IPS DF 6.9 (cell line): ENCODE results near the gene TAS2R60.
"Not testable (repeated sequence)": the region's sequence is repeated elsewhere in the genome, so short reads cannot be mapped to it uniquely, and the experiment has no call there.

Source experiments
- DNase-seq: peaks from one replicate; pipeline ENCODE4 v3.0.0-alpha.2; 2013; ENCODE audit warnings: low read depth, low spot score
- H3K27ac ChIP-seq: one replicate; pipeline ENCODE4 v1.5.1; 2013; ENCODE audit warnings: low read length, control low read depth
- H3K27me3 ChIP-seq: 2 replicates; pipeline ENCODE4 v1.6.1; 2013; ENCODE audit warnings: mild to moderate bottlenecking, low read length; ENCODE audit not compliant: control insufficient read depth, insufficient read depth
- H3K36me3 ChIP-seq: 2 replicates; pipeline ENCODE4 v1.6.1; 2013; ENCODE audit warnings: low read length; ENCODE audit not compliant: control insufficient read depth, insufficient read depth
- H3K4me1 ChIP-seq: 2 replicates; pipeline ENCODE4 v1.6.1; 2013; ENCODE audit warnings: low read length; ENCODE audit not compliant: control insufficient read depth, insufficient read depth
- H3K4me3 ChIP-seq: 2 replicates; pipeline ENCODE4 v1.5.1; 2013; ENCODE audit warnings: mild to moderate bottlenecking, low read length
- H3K9me3 ChIP-seq: 2 replicates; pipeline ENCODE4 v1.6.1; 2013; ENCODE audit warnings: low read length, inconsistent platforms; ENCODE audit not compliant: control insufficient read depth, insufficient read depth
- WGBS: extraction: QIAGEN DNeasy Blood & Tissue Kit; methylation state at CpG from one replicate; pipeline ENCODE4 v1.1.7; 2013; ENCODE audit warnings: mixed read lengths, missing lambda C conversion rate; ENCODE audit not compliant: insufficient read length, insufficient coverage; 5-methylcytosine and 5-hydroxymethylcytosine counted together

Gene TAS2R60

GRCh38 chr7:143477501-143478150 lies 34.4 kb downstream of the TAS2R60 start, which contains the start of gene TAS2R41:
TSS of gene TAS2R41 (plus strand) at chr7:143477873. CDS start at chr7:143477873, 0 bp downstream.
- no CpG with 5 or more reads among the region's 10 CpGs for WGBS
- no peaks in the 10 kb centered on the region for H3K9me3 ChIP-seq

GRCh38 chr7:143479055-143479766 lies 36.0 kb downstream of the TAS2R60 start:
- no CpG with 5 or more reads among the region's 10 CpGs for WGBS
- no peak for DNase-seq
- no peaks in the 10 kb centered on the region for H3K36me3 ChIP-seq
- H3K27ac ChIP-seq, result no peak overlapping the region
- no peaks in the 10 kb centered on the region for H3K27me3 ChIP-seq
- H3K9me3 ChIP-seq, result no peaks in the 10 kb centered on the region
- H3K4me3 ChIP-seq, result no peak overlapping the region
- no peaks in the 10 kb centered on the region for H3K4me1 ChIP-seq

More at GRCh38 chr7:143477501-143478150, 34.4 kb downstream of the TAS2R60 start, which contains the start of gene TAS2R41:
- DNase-seq, result no peak
- Histone ChIP-seq H3K36me3 (no peaks in the 10 kb centered on the region), H3K4me3 (no peak within 1 kb of the TSS), H3K27me3 (no peaks in the 10 kb centered on the region), H3K27ac (no peak within 1 kb of the TSS), H3K4me1 (no peaks in the 10 kb centered on the region)

GRCh38 chr7:143480501-143480900 lies 37.2 kb downstream of the TAS2R60 start:
- Histone ChIP-seq H3K9me3 (no peaks in the 10 kb centered on the region), H3K4me3 (no peak overlapping the region), H3K36me3 (no peaks in the 10 kb centered on the region), H3K4me1 (no peaks in the 10 kb centered on the region), H3K27ac (no peak overlapping the region), H3K27me3 (no peaks in the 10 kb centered on the region)
- DNase-seq, result no peak

- no CpG with 5 or more reads among the region's 3 CpGs for WGBS
- Histone ChIP-seq H3K9me3 (no peaks in the 10 kb centered on the region), H3K27me3 (no peaks in the 10 kb centered on the region), H3K4me1 (no peaks in the 10 kb centered on the region), H3K4me3 (no peak overlapping the region), H3K36me3 (0 out of 2 replicates have a peak, but pooled peaks cover 3% of the 10 kb centered on the region), H3K27ac (no peak overlapping the region)
- DNase-seq, result no peak
Measured at GRCh38 chr7:143484119-143484518, 40.9 kb downstream of the TAS2R60 start.

GRCh38 chr7:143485094-143485493 lies 41.8 kb downstream of the TAS2R60 start:
- Histone ChIP-seq H3K27me3 (no peaks in the 10 kb centered on the region), H3K4me1 (no peaks in the 10 kb centered on the region), H3K27ac (no peak overlapping the region), H3K9me3 (no peaks in the 10 kb centered on the region), H3K4me3 (no peak overlapping the region), H3K36me3 (0 out of 2 replicates have a peak, but pooled peaks cover 3% of the 10 kb centered on the region)
- no peak for DNase-seq

- no peak for DNase-seq
- no CpG with 5 or more reads among the region's 6 CpGs for WGBS
- Histone ChIP-seq H3K27me3 (no peaks in the 10 kb centered on the region), H3K36me3 (0 out of 2 replicates have a peak, but pooled peaks cover 3% of the 10 kb centered on the region), H3K4me1 (no peaks in the 10 kb centered on the region), H3K9me3 (no peaks in the 10 kb centered on the region), H3K27ac (no peak overlapping the region), H3K4me3 (no peak overlapping the region)
Measured at GRCh38 chr7:143485500-143485899, 42.2 kb downstream of the TAS2R60 start.

- WGBS, result no CpG with 5 or more reads among the region's 3 CpGs
- DNase-seq, H3K4me3 ChIP-seq, H3K36me3 ChIP-seq, H3K27ac ChIP-seq, H3K9me3 ChIP-seq, H3K27me3 ChIP-seq, H3K4me1 ChIP-seq: not testable (repeated sequence)
Measured at GRCh38 chr7:143486266-143486665, 43.0 kb downstream of the TAS2R60 start.

GRCh38 chr7:143487061-143487460 lies 43.8 kb downstream of the TAS2R60 start:
- no CpG with 5 or more reads among the region's 2 CpGs for WGBS
- Histone ChIP-seq H3K4me1 (no peaks in the 10 kb centered on the region), H3K27ac (no peak overlapping the region), H3K9me3 (no peaks in the 10 kb centered on the region), H3K27me3 (no peaks in the 10 kb centered on the region), H3K4me3 (no peak overlapping the region), H3K36me3 (0 out of 2 replicates have a peak, but pooled peaks cover 3% of the 10 kb centered on the region)
- DNase-seq, result no peak

GRCh38 chr7:143487566-143487965 lies 44.3 kb downstream of the TAS2R60 start:
- DNase-seq, result no peak

GRCh38 chr7:143490717-143491306 lies 47.6 kb downstream of the TAS2R60 start:
- WGBS, result no CpG with 5 or more reads among the region's 1 CpG

More at GRCh38 chr7:143487566-143487965, 44.3 kb downstream of the TAS2R60 start:
- H3K9me3 ChIP-seq, result no peaks in the 10 kb centered on the region
- no peaks in the 10 kb centered on the region for H3K4me1 ChIP-seq
- no peak overlapping the region for H3K27ac ChIP-seq
- 0 out of 2 replicates have a peak, but pooled peaks cover 3% of the 10 kb centered on the region for H3K36me3 ChIP-seq
- no CpG with 5 or more reads among the region's 5 CpGs for WGBS
- no peak overlapping the region for H3K4me3 ChIP-seq
- H3K27me3 ChIP-seq, result no peaks in the 10 kb centered on the region

More at GRCh38 chr7:143490717-143491306, 47.6 kb downstream of the TAS2R60 start:
- Histone ChIP-seq H3K27me3 (no peaks in the 10 kb centered on the region), H3K4me1 (peaks cover 2% of the 10 kb centered on the region; the same call in 1 of the 2 replicates), H3K36me3 (0 out of 2 replicates have a peak, but pooled peaks cover 3% of the 10 kb centered on the region), H3K27ac (no peak overlapping the region), H3K9me3 (no peaks in the 10 kb centered on the region), H3K4me3 (no peak overlapping the region)
- no peak for DNase-seq
